NOMO-1 (cell line): ENCODE measurements around the gene FOSB.
"Not testable (repeated sequence)": the region's sequence is repeated elsewhere in the genome, so short reads cannot be mapped to it uniquely, and the experiment has no call there.

Source experiments
- DNase-seq, 2 experiments: peaks; one replicate each; lab custom pipeline; 2025; ENCODE audit not compliant: unreplicated experiment in 2 of 2; lab: John Stamatoyannopoulos, UW

Gene FOSB

DNA sequence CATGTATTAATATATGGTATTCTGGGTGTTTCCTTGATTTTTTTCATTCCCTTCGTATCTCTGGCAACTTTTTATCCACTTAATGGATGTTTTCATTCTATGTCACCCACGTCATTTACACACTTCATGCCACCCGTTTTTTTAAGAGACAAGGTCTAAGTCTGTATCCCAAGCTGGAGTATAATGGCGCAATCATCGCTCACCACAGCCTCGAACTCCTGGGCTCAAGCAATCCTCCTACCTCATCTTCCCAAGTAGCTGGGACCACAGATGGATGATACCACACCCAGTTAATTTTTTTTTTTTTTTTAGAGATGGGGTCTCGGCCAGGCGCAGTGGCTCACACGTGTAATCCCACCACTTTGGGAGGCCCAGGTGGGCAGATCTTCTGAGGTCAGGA, 36.1 kb downstream of the FOSB start:
- DNase-seq, result no peak

DNA sequence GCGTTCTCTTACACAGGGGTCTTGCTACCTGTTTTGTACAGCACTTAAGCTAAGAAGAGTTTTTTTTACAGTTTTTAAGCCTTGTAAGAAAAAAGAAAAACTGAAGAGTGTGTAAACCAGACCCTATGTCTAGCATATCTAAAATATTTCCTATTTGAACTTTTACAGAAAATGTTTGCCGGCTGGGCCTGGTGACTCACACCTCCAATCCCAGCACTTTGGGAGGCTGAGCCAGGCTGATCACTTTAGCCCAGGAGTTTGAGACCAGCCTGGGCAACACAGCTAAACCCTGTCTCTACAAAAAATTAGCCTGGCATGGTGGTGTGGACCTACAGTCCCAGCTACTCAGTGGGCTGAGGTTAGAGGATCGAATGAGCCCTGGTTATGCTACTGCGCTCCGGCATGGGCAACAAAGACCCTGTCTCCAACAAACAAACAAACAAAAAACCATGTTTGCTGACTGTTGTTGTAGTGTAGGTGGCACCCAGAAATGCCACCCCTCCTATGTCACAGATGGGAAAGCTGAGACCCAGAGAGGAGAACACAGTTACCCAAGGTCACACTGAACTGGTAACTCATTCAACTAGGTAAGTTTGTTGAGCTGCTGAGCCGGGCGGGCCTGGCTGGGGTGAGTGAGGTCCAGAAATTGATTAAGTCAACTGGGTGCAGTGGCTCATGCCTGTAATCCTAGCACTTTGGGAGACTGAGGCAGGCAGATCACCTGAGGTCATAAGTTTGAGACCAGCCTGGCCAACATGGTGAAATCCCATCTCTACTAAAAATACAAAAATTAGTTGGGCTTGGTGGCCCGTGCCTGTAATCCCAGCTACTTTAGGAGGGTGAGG, 37.6 kb downstream of the FOSB start:
- DNase-seq, result no peak

DNA sequence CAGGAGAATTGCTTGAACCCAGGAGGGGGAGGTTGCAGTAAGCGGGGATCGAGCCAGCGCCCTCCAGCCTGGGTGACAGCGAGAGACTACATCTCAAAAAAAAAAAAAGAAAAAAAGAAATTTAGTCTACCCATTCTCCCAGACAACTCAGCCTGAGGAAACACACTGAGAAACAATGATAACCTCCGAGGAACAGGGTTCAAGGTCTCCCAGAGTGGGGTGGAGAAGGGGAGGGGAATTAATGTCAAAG, 38.1 kb downstream of the FOSB start:
- no peak for DNase-seq

DNA sequence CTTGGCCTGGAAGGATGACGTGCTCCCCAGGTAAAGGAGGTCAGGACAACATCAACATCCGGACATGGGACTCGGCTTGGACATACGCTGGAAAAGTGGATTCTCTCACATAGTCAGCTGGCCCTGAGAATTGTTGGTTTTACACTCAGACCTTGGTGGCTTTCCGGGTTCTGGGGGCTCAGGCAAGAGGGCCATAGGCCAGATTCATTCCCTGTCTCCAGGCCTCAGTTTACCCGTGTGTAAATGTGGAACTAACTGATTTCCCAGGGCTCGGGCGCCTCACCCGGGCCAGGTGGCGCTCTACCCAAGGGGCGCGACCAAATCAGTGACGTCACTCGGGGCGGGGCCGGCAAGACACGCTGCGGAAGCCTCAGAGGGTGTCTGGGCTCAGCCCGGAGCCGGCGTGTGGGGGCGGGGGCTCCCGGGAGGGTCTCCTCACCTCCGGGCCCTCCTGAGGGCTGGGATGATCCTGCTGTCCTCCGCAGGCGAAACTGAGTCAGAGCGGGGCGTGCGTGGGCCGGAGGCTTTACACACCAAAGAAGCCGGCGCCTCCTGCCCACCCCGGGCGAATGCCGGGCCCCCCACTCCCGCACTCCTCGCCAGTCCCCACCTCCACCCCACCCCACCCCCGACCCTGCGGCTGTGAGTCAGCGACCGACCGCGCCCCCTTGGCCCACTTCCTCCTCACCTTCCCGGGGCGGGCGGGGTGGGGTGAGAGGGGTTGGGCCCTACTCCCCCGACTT, 38.6 kb downstream of the FOSB start:
- DNase-seq, result peak; percentile 89 to 96

DNA sequence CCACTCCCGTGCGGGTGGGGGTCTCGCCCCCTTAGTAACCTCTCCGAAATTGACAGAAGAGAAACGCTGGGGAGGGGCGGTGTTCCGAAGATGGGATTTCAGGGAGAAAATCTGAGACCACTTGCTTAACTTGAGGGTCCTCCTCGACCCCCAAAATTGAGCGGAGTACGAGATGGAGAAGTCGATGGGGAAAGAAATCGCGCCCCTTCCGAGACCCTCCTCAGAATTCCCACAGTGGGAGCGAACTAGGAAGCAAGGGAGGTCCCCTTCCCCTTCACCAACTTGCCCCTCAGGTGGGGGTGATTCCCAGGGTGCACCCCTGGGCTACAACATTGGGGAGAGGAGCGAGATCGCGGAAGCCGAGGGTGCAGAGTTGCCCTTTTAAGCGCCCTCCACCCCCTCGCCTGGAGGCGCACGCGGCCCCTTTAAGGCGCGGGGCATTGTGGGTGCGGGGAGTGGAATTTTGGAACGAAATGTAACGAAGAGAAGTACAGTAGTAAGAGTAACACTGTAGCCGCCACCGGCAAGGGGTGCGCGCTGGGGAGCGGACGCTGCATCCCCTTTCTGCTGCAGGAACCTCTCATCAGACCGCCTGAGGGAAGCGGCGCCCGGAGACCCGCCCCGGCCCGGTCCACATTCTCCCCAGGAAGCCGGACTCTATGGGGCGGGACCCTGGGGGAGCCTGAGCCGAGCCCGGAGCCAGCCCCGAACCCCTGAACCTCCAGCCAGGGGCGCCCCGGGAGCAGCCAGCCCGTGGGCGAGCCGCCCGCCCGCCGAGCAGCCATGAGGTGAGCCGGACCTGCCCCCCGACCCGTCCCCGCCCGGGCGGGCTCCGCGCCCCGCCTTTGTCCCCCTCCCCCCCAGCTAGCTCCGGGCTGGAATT, 39.4 kb downstream of the FOSB start, which contains the start of gene VASP:
Gene VASP, plus strand, starts transcription at position 491 of the 883 bp plus-strand sequence. Its CDS starts 293 bp downstream, at position 784.
- DNase-seq, result peak; percentile 90 to 95

DNA sequence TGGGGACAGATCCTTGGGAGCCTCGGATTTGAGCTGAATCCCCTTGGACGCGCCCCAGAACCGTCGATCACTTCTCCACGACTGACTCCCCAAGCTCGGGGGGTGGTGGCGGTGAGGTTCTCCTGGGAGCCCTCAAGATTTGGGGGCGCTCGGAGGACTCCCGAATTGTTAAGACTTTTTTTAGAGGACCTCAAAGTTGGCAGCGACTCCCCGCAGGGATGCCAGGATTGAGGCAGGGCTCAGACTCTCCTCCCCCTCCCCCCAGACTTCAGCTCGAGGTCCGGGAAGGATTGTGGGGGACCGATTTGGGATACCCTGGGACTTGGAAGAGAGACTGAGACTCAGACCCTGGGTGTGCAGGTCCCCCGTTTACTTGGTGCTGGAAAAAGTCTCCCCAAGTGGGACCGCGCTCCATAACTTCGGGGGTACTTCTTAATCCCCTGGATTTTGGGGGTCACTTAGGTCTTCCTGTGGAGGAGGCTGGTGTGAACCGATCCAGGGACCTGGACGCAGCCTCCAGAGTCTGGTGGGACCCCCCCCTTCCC, 40.1 kb downstream of the FOSB start:
- DNase-seq, result no peak

DNA sequence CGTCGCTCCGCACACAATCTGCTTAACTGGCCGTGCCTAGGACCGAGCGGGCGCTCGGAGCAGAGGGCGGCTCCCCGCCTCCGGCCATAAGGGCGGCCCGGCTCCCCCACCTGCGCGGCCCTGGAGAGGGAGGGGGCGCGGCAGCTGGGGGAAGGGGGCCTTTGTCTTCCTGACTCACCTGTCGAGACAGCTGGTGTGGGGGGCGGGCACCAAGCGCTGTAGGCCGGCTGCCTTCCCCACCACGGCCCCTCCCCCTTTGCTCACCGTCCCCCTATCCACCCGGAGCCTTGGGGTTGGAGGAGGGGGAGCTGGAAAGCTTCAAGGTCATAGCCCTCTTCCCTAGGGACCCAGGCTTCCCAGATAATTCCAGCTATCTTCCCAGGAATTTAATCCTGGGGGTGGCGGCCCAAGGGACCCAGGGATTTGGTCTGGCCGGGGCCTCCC, 40.6 kb downstream of the FOSB start:
- no peak for DNase-seq

DNA sequence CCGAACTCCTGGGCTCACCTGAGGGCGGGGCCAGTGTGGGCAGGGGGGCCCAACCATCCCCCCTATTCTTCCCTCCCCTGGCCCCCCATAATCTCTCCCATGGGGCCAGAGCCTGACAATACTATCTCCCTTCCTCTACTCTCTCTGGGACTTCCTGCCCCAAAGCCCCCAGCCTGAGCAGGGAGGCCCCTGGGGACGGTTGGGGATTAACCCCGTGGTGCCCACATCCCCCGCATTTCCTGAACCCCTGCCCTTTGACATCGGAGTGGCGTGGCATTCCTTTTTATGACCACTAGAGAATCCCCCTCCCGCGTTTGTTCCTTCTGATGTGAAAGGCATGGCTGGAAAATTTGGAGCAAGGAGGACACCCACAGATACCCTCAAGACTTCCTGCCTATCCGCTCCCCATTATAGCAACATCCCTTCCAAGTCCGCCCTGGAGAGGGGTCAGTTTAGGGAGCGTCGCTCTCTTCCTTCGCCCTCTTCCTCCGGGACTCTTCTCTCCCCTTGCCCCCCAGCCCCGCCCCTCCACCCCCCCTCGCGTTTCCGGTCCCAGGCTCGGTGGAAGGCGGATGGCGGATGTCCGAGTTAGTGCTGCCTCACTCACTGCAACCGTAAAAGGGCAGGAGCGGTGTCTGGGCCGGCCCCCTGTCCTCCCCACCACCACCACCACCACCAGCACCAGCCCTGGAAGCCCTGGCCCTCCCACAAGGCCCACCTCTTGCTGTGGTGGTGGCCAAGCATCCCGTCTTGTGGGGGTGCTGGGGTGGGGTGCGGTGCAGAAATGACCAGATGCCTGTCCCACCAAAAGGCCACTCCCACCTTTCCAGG, 41.3 kb downstream of the FOSB start:
- peak; percentile 37 to 52 for DNase-seq

DNA sequence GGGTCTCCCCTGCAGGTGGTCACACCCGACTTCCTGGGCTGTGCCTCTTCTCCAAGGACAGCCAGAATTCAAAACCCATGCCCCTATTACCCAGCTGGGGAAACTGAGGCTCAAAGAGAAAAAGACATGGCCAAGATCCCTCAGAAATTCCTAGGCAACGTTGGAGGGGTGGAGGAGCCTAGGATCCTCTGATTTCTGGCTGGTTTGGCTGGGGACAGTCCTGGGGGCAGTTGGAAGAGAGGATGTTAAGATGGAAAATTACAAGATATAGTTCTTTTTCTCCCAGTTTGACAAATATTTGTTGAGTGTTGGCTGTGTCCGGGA, 41.9 kb downstream of the FOSB start:
- DNase-seq, result no peak

DNA sequence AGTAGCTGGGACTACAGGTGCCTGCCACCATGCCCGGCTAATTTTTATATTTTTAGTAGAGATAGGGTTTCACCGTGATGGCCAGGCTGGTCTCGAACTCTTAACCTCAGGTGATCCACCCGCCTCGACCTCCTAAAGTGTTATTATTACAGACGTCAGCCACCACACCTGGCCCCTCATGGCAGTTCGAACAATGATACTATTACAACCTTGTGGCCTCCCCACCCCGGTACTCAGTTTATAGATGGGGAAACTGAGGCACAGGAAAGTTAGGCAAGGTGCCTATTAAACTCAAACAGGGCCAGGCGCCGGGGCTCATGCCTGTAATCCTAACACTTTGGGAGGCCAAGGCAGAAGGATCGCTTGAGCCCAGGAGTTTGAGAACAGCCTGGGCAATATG, 42.6 kb downstream of the FOSB start:
- not testable (repeated sequence) for DNase-seq

DNA sequence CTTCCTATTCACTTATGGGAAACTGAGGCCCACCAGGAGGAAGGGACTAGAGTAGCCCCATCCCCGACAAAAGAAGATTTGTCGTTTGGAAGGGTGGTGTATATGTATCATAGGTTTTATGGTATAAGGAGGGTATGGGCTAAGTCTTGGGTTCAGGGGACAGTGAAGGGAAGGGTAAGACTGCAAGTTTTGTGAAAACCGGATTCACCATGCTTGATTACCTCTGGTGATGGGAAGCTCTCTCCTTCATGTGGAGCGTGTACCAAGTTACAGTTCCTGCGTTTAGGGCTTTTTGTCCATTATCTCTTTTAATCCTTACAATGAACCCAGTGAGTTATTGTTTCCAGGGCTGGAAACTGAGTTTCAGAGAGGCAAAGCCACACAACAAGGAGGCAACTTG, 43.3 kb downstream of the FOSB start:
- DNase-seq, result no peak

DNA sequence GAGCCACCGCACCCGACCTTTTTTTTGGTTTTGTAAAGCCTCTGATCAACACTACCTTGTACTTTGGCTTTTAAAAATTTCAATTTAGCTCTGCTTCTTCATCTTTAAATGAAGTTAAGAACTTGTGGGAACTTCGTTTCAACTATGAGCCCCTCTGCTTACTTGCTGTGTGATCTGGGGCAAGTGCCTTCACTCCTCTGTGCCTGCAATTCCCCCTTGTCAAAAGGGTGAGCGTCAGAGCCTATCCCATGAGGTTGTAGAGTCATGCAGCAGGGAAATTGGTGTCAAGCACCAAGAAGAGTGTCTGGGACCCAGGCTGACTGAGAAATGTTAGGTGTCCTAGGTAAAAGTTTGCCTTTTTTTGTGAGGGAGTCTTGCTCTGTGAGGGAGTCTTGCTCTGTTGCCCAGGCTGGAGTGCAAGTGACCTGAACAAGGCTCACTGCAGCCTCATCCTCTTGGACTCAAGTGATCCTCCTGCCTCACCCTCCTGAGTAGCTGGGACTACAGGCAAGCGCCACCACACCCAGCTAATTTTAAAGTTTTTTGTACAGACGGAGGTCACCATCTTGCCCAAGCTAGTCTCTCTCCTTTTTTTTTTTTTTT, 45.2 kb downstream of the FOSB start:
- no peak for DNase-seq

DNA sequence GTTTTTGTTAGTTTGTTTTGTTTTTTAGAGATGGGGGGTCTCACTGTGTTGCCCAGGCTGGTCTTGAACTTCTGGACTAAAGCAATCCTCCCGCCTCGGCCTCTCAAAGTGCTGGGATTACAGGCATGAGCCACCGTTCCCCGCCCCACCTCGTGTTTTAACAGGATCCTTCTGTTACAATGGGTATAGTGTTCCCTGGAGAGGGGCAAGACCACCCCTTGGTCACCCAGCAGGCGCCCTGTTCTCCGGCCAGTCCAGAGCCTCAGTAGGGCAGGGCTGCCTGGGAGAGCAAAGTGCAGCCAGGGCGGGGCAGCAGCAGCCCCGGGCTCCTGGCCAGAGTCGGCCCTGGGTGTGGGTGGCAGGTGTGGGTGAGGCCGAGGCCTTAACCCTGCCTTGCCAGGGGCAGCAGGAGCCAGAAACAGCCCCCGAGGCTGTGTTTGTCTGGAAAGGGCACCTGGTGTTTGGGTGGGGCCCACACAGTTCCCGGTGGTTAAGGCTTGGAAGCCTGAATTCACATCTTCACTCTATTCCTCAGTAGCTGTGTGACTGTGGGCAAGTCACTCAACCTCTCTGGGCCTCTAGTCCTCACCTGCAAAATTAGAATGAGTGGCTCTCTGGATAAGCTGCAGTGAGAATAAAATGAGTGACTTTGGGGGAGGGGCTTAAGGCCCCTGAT, 46.7 kb downstream of the FOSB start:
- DNase-seq, result peak in 1 of 2 experiments; percentile 68

DNA sequence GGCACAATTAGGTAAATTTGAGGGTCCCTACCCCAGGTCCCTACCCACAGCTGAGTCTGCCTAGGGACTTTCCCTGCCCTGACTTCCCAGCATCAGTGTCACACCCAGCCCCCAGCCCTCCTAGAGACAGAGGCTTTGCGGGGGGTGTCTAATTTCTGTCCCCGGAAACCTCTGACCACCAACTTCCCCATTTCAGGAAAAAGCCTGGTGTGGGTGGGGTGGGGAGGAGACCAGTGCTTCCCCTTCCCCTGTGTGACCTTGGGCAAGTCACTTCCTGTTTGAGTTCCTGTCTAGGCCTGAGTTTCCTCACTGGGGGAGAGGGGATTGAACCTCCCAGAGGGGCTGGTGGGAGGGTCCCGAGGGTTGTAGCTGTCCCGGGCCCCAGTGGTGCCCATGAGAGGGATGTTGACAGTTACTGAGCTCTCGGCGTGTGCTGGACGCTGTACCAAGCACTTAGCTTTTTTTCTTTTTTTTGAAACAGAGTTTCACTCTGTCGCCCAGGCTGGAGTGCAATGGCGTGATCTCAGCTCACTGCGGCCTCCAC, 47.4 kb downstream of the FOSB start:
- DNase-seq, result peak; percentile 74 to 94

DNA sequence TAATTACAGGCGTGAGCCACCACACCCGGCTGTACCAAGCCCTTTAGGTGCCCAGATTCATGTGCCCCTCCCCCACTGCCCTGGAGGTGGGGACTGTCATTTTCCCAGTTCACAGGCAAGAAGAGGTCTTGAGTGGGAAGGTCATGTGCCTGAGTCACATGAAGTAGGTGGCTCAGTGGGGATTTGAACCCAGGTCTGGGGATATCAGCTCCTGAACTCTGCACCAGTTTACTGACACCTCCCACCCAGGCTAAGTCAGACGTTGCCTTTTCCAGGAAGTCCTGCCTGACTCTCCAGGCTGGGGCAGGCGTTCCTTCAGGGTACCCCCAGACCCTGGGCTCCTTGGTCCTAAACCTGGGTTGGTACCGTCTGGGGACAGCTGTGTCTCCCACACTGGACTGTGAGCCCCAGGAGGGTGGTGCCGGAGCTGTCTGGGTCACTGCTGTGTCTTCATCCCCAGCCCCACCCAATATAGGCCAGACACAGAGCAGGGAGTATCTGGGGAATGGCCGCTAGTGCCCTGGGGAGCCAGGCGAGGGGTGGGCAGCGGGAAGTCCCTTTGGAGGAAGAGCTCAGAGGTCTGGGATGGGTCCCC, 48.1 kb downstream of the FOSB start:
- no peak for DNase-seq

DNA sequence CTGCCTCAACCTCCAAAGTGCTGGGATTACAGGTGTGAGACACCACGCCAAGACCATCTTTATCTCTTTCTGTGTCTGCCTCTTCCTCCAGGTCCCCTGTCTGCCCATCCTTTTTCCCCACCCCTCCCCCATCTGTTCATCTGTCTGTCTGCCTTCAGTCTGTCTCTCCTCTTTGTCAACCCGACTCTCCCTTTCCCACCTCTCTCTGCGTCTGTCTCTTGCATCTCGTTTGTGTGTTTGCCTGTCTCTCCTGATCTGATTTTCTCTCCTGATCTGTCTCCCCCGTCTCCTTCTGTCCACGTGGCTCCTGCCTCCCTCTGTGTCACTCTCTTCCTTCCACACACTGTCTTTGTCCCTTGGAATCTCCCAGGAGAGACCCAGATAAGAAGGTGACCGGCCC, 49.4 kb downstream of the FOSB start:
- DNase-seq, result no peak

DNA sequence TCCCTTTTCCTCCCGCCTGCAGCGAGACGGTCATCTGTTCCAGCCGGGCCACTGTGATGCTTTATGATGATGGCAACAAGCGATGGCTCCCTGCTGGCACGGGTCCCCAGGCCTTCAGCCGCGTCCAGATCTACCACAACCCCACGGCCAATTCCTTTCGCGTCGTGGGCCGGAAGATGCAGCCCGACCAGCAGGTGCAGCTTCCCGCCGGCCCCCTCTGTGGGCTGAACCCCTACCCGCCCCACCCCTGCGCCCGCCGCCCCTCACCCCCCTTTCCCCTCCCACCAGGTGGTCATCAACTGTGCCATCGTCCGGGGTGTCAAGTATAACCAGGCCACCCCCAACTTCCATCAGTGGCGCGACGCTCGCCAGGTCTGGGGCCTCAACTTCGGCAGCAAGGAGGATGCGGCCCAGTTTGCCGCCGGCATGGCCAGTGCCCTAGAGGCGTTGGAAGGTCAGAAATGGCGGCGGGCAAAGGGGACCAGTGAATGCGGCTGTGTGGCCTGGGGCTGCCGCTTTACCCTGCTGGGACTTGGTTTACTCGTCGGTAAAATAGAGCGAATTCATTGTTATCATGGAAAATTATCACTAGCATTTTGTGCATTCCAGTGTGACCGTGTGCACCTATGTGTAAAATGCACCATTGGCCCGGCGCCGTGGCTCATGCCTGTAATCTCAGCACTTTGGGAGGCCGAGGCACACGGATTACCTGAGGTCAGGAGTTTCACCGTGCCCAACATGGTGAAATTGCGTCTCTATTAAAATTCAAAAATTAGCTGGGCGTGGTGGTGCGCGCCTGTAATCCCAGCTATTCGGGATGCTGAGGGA, 50.1 kb downstream of the FOSB start:
- DNase-seq, result no peak

DNA sequence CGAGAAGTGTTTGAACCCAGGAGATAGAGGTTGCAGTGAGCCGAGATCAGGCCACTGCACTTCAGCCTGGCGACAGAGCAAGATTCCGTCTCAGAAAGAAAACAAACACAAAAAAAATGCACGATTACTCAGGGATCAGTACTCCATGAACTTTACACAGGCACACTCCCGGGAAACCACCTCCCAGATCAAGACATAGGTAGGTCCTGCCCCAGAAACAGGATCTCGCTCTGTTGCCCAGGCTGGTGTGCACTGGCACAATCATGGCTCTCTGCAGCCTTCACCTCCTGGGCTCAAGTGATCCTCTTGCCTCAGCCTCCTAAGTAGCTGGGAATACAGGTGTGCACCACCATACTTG, 50.7 kb downstream of the FOSB start:
- no peak for DNase-seq
